ENCODE data around the gene DIAPH1.

DIAPH1 gene

GRCh38 chr5:141476132-141476911 is 142.5 kb downstream of the DIAPH1 start:
- no peak for DNase-seq

GRCh38 chr5:141475625-141476131 is 143.1 kb downstream of the DIAPH1 start, which contains the start of gene PCDHGC3:
Gene PCDHGC3 (plus strand): TSS chr5:141475966. CDS start chr5:141476117, 151 bp downstream.
- DNase-seq: peak; percentile 27 to 42

GRCh38 chr5:141465351-141465750 is 153.4 kb downstream of the DIAPH1 start:
- DNase-seq: no peak

Data from CD4-positive, alpha-beta T cell treated with Interleukin-1 beta for 1 hour (primary cell).